Measurements from ENCODE around the gene VAT1. TPM values are rescaled to one million over a fixed set of nuclear protein-coding genes. Genes with fewer than 3 reads are reported as not detected.

Gene VAT1
- total RNA-seq, 4 donors from 2014 or later: 209 to 329 (median 254) TPM

- intact Hi-C loops (cut with DNase I; ENCODE audit: low total_unique reads): no loop called here
- WGBS, 2 donors: 85 to 89% methylated on average over 3 of the region's 3 CpGs
- DNase-seq (ENCODE audit: low spot score in 2 of 2): no peak
- H3K4me3 ChIP-seq (ENCODE audit: low read depth, poor library complexity, severe bottlenecking): no peak overlapping the region
- TF ChIP-seq POLR2A (IDR thresholded peaks at IDR 0.05) (no peak), CTCF (IDR thresholded peaks at IDR 0.05) (no peak)
Observed at GRCh38 chr17:43031666-43032065, 9.5 kb upstream of the VAT1 start.

GRCh38 chr17:43030137-43030767 lies 8.1 kb upstream of the VAT1 start:
- no peak for DNase-seq (ENCODE audit: low spot score in 2 of 2)
- TF ChIP-seq POLR2A (IDR thresholded peaks at IDR 0.05): no peak
- TF ChIP-seq CTCF (IDR thresholded peaks at IDR 0.05): no peak
- 68 to 75% methylated on average over 6 of the region's 6 CpGs for WGBS, 2 donors
- intact Hi-C loops (cut with DNase I; ENCODE audit: low total_unique reads): no loop called here
- H3K4me3 ChIP-seq (ENCODE audit: low read depth, poor library complexity, severe bottlenecking): no peak overlapping the region

- intact Hi-C loops (cut with DNase I; ENCODE audit: low total_unique reads): loop anchor here (10.0 kb wide), 1 partner anchor 286 kb away; no protein-coding TSS in a partner anchor
- WGBS, 2 donors: 79 to 86% methylated on average over 17 of the region's 17 CpGs
Observed at GRCh38 chr17:43028221-43028861, 6.2 kb upstream of the VAT1 start.

GRCh38 chr17:43027091-43028032 lies 5.2 kb upstream of the VAT1 start:
- no peak for TF ChIP-seq POLR2A (IDR thresholded peaks at IDR 0.05)
- no peak for TF ChIP-seq CTCF (IDR thresholded peaks at IDR 0.05)

More at GRCh38 chr17:43028221-43028861, 6.2 kb upstream of the VAT1 start:
- no peak for TF ChIP-seq CTCF (IDR thresholded peaks at IDR 0.05)
- TF ChIP-seq POLR2A (IDR thresholded peaks at IDR 0.05): no peak
- DNase-seq (ENCODE audit: low spot score in 2 of 2): no peak
- H3K4me3 ChIP-seq (ENCODE audit: low read depth, poor library complexity, severe bottlenecking): no peak overlapping the region

GRCh38 chr17:43026595-43026994 lies 4.4 kb upstream of the VAT1 start:
- H3K4me3 ChIP-seq (ENCODE audit: low read depth, poor library complexity, severe bottlenecking): no peak overlapping the region
- WGBS, 2 donors: 71 to 77% methylated on average over 5 of the region's 5 CpGs
- intact Hi-C loops (cut with DNase I; ENCODE audit: low total_unique reads): loop anchor here (10.0 kb wide), 1 partner anchor 288 kb away; no protein-coding TSS in a partner anchor
- DNase-seq (ENCODE audit: low spot score in 2 of 2): no peak
- TF ChIP-seq CTCF (IDR thresholded peaks at IDR 0.05) (no peak), POLR2A (IDR thresholded peaks at IDR 0.05) (no peak)

More at GRCh38 chr17:43027091-43028032, 5.2 kb upstream of the VAT1 start:
- no peak for DNase-seq (ENCODE audit: low spot score in 2 of 2)
- intact Hi-C loops (cut with DNase I; ENCODE audit: low total_unique reads): loop anchor here (10.0 kb wide), 1 partner anchor 287 kb away; no protein-coding TSS in a partner anchor
- H3K4me3 ChIP-seq (ENCODE audit: low read depth, poor library complexity, severe bottlenecking): no peak overlapping the region
- WGBS, 2 donors: 70 to 76% methylated on average over 9 of the region's 9 CpGs

All from lower leg skin (tissue), 4 donors.